Endothelial cell of umbilical vein (primary cell): ENCODE measurements around the gene INTS12. TPM values are rescaled to one million over a fixed set of nuclear protein-coding genes. Genes with fewer than 3 reads are reported as not detected.

Experiments used
- BruUV-seq: library from RNA; stranded (reverse); fragments of 400-500 nt; replicated peaks from 2 replicates; lab custom pipeline; 2021; lab: Mats Ljungman, UMichigan
- CTCF ChIA-PET: fragments of 300-600, 350-600 bp; sonication (Branson Sonifier 250); formaldehyde crosslinking; loops from one replicate; lab custom pipeline; 2021; ENCODE audit warnings: antibody characterized with exemption, inconsistent platforms; lab: Charles Lee
- POLR2A ChIA-PET: fragments of 300-600, 350-600 bp; sonication (Branson Sonifier 250); formaldehyde crosslinking; loops from one replicate; lab custom pipeline; 2021; ENCODE audit warnings: antibody characterized with exemption, inconsistent platforms; lab: Charles Lee
- DNase-seq: peaks from one replicate; pipeline ENCODE4 v3.0.0-alpha.2; 2011; ENCODE audit warnings: low read depth, low spot score
- FAIRE-seq: peaks from 2 replicates; lab custom pipeline; 2011; peaks lifted over from hg19 to GRCh38; lab: Jason Lieb, UNC
- H2AFZ ChIP-seq: 2 replicates; pipeline ENCODE4 v1.6.0; 2012; ENCODE audit warnings: low read depth, low read length, control low read depth, inconsistent platforms
- H3K27ac ChIP-seq: 2 replicates; pipeline ENCODE4 v1.5.1; 2011; ENCODE audit warnings: low read depth, mild to moderate bottlenecking, control low read depth, low read length, moderate library complexity; ENCODE audit not compliant: insufficient read depth
- H3K27me3 ChIP-seq, 2 experiments: 2 replicates each; pipeline versions ENCODE4 v1.6.0 to v1.6.1; 2011; ENCODE audit warnings: low read length in 2 of 2, mixed read lengths in 1 of 2; ENCODE audit not compliant: control insufficient read depth in 2 of 2, insufficient read depth in 2 of 2
- H3K36me3 ChIP-seq, 2 experiments: 2 replicates in 1 of 2; 3 replicates in 1 of 2; pipeline ENCODE4 v1.5.1; 2011; ENCODE audit warnings: low read length in 2 of 2, mild to moderate bottlenecking in 1 of 2, moderate library complexity in 1 of 2; ENCODE audit not compliant: control insufficient read depth in 2 of 2, insufficient read depth in 2 of 2; ENCODE audit errors: extremely low read depth in 1 of 2
- H3K4me1 ChIP-seq: 3 replicates; pipeline ENCODE4 v1.5.1; 2011; ENCODE audit warnings: mild to moderate bottlenecking, low read length; ENCODE audit not compliant: control insufficient read depth, insufficient read depth; ENCODE audit errors: extremely low read depth
- H3K4me2 ChIP-seq: 2 replicates; pipeline ENCODE4 v1.6.1; 2011; ENCODE audit warnings: low read length, control low read depth, mixed read lengths; ENCODE audit not compliant: insufficient read depth
- H3K4me3 ChIP-seq, 3 experiments: fragments of 200-600 bp in 1 of 3; sonication (generic), shearing (Covaris generic) in 1 of 3; replicated peaks in 1 of 3; 2 replicates each; pipeline ENCODE4 v1.5.1; 2011 to 2016; ENCODE audit warnings: control low read depth in 3 of 3, low read length in 3 of 3, mild to moderate bottlenecking in 2 of 3, inconsistent platforms in 1 of 3, low read depth in 1 of 3, moderate library complexity in 1 of 3; ENCODE audit not compliant: insufficient read depth in 1 of 3
- H3K79me2 ChIP-seq: 2 replicates; pipeline ENCODE4 v1.6.0; 2012; ENCODE audit warnings: low read length, inconsistent platforms; ENCODE audit not compliant: control insufficient read depth, insufficient read depth
- H3K9ac ChIP-seq: replicated peaks from 2 replicates; pipeline ENCODE3; 2011; ENCODE audit warnings: low read length, control low read depth; ENCODE audit not compliant: insufficient read depth; ENCODE audit errors: extremely low read depth
- H3K9me1 ChIP-seq: replicated peaks from 3 replicates; pipeline ENCODE4 v1.6.0; 2011; ENCODE audit warnings: mild to moderate bottlenecking, low read length; ENCODE audit not compliant: control insufficient read depth, insufficient read depth; ENCODE audit errors: extremely low read depth
- H3K9me3 ChIP-seq: replicated peaks from 2 replicates; pipeline ENCODE4 v1.5.1; 2012; ENCODE audit warnings: low read length, inconsistent platforms; ENCODE audit not compliant: control insufficient read depth, insufficient read depth
- H4K20me1 ChIP-seq: replicated peaks from 2 replicates; pipeline ENCODE3; 2011; ENCODE audit warnings: mild to moderate bottlenecking, low read length; ENCODE audit not compliant: control insufficient read depth, insufficient read depth; ENCODE audit errors: extremely low read depth
- CTCF ChIP-seq, 2 donors: IDR thresholded peaks; 1 replicate in 1 of 2; 2 replicates in 1 of 2; pipeline ENCODE4 v1.5.1; 2011; ENCODE audit warnings: low read length in 2 of 2, mild to moderate bottlenecking in 2 of 2, moderate library complexity in 2 of 2, control low read depth in 1 of 2, inconsistent platforms in 1 of 2, low read depth in 1 of 2; ENCODE audit not compliant: insufficient read depth in 1 of 2; ENCODE audit errors: extremely low read depth in 1 of 2
- EZH2 ChIP-seq: IDR thresholded peaks from 2 replicates; pipeline ENCODE4 v1.6.1; 2012; ENCODE audit warnings: borderline replicate concordance, low read depth, mild to moderate bottlenecking, moderate library complexity, low read length, inconsistent platforms; ENCODE audit not compliant: severe bottlenecking
- FOS ChIP-seq: IDR thresholded peaks from 2 replicates; pipeline ENCODE4 v1.6.1; 2011; ENCODE audit warnings: mild to moderate bottlenecking, low read length, moderate library complexity, borderline replicate concordance; ENCODE audit not compliant: insufficient read depth
- GATA2 ChIP-seq: IDR thresholded peaks from 2 replicates; pipeline ENCODE4 v1.7.0; 2011; ENCODE audit warnings: low read depth, mild to moderate bottlenecking, moderate library complexity, mixed read lengths, low read length; ENCODE audit not compliant: insufficient read length, insufficient read depth
- JUN ChIP-seq: IDR thresholded peaks from 2 replicates; pipeline ENCODE4 v1.6.1; 2011; ENCODE audit warnings: borderline replicate concordance, low read depth; ENCODE audit not compliant: insufficient read length, insufficient read depth
- MAX ChIP-seq: IDR thresholded peaks from 2 replicates; pipeline ENCODE4 v1.6.1; 2011; ENCODE audit not compliant: insufficient read depth, insufficient read length
- MYC ChIP-seq: IDR thresholded peaks from one replicate; pipeline ENCODE4 v1.6.1; 2011; ENCODE audit warnings: mild to moderate bottlenecking, low read depth, low read length
- POLR2A ChIP-seq: IDR thresholded peaks from 2 replicates; pipeline ENCODE4 v1.6.1; 2012; ENCODE audit warnings: low read depth, mild to moderate bottlenecking, control low read depth, low read length
- POLR2AphosphoS5 ChIP-seq: IDR thresholded peaks from 2 replicates; pipeline ENCODE4 v1.6.1; 2012; ENCODE audit warnings: low read depth, mild to moderate bottlenecking, control low read depth, low read length, moderate library complexity; ENCODE audit not compliant: insufficient read depth
- dilution Hi-C: fragments of 300-500 bp; cut with MboI; formaldehyde crosslinking; loops from one replicate; pipeline ENCODE4 v1.15.0; 2019; ENCODE audit warnings: low sequenced_read_pairs; ENCODE audit not compliant: extremely low pct_ligation_motif_present
- intact Hi-C: fragments of 100-400 bp; cut with micrococcal nuclease; formaldehyde crosslinking; loops from one replicate; pipeline ENCODE4 v1.10.0; 2022
- polyA plus RNA-seq, 4 experiments: library from polyadenylated mRNA; depleted of rRNA in 3 of 4; stranded (reverse) in 3 of 4; unstranded in 1 of 4; fragments of >200 nt; gene quantifications; 2 replicates each; pipeline versions ENCODE4 v1.2.1 to v1.2.3, GENCODE V29; 2011 to 2012; ENCODE audit warnings: missing spikeins in 1 of 4
- total RNA-seq: library from RNA; stranded (reverse); gene quantifications from 2 replicates; pipeline ENCODE4 v1.2.3, GENCODE V29; 2021

INTS12 gene
- total and polyA plus RNA-seq, 2 donors (not counting 3 experiments of a cell fraction or from before 2014, with no cell fraction given), result 19.7 to 20.9 TPM

GRCh38 chr4:105674011-105674410 is 34.5 kb downstream of the INTS12 start:
- Histone ChIP-seq H3K27me3 (peaks cover 0 to 2% of the 10 kb centered on the region in 2 experiments), H3K9ac (no peak overlapping the region), H2AFZ (no peak overlapping the region), H4K20me1 (no peaks in the 10 kb centered on the region), H3K4me1 (no peaks in the 10 kb centered on the region), H3K36me3 (no peaks in the 10 kb centered on the region), H3K27ac (no peak overlapping the region), H3K79me2 (no peaks in the 10 kb centered on the region), H3K4me2 (no peak overlapping the region), H3K9me1 (no peaks in the 10 kb centered on the region), H3K4me3 (no peak overlapping the region), H3K9me3 (no peaks in the 10 kb centered on the region)
- intact Hi-C loops (no loop called here), dilution Hi-C loops (no loop called here)
- DNase-seq, result no peak
- CTCF ChIA-PET, result interaction anchor here (1.8 kb wide), 1 partner anchor 41 kb away, joined by 7 read pairs; no protein-coding TSS in a partner anchor
- no TSS peak for BruUV-seq
- POLR2A ChIA-PET, result no interaction called here
- TF ChIP-seq EZH2 (no peak), JUN (no peak), MYC (no peak), POLR2AphosphoS5 (no peak), POLR2A (no peak), MAX (no peak), CTCF (IDR thresholded peaks at IDR 0.05; ENCODE audit: extremely low read depth in 1 of 2, insufficient read depth in 1 of 2, low read depth in 1 of 2, low read length in 2 of 2) (no peak), GATA2 (no peak), FOS (no peak)
- FAIRE-seq, result no peak
